SK-N-MC (cell line): ENCODE measurements around the gene DAND5.

Experiments
- EZH2 ChIP-seq: fragments of 200-600 bp; sonication (generic); IDR thresholded peaks from one replicate; pipeline ENCODE4 v1.6.1; 2017; ENCODE audit warnings: antibody characterized with exemption
- FOXP2 ChIP-seq: optimal IDR thresholded peaks from 2 replicates; pipeline ENCODE3; 2011; ENCODE audit warnings: mild to moderate bottlenecking, moderate library complexity; ENCODE audit not compliant: insufficient read depth; ENCODE audit errors: extremely low read length, control extremely low read depth
- POLR2AphosphoS5 ChIP-seq: IDR thresholded peaks from 2 replicates; pipeline ENCODE4 v1.6.1; 2012; ENCODE audit warnings: mild to moderate bottlenecking, low read depth, low read length, borderline replicate concordance

- TF ChIP-seq EZH2 (no peak), POLR2AphosphoS5 (no peak), FOXP2 (no peak)
Measured at GRCh38 chr19:12952488-12953137, 16.8 kb upstream of the DAND5 start.
